ENCODE measurements around the gene EIPR1.

The EIPR1 gene

DNA sequence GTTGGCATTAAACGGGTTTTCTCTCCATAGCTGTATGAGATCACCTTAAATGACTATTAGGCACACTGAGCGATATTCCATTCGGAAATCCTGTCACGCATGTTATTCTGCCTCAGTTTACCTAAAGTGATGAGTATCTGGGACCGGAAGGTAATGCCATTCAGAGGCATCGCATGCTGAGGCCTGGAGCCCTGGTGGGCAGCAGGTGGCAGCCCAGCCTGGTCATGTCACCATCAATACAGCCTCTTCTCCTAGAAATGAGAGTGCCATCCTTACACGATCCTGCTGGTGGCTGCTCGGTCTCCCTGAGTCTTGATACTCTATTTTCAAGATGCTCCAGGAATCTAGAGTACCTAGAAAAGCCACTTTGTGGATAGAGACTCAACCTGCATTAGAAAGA, 119.8 kb downstream of the EIPR1 start:
- H3K9ac ChIP-seq (ENCODE audit: insufficient read length), result no peak overlapping the region
- no peak overlapping the region for H3K27ac ChIP-seq
- no peak for DNase-seq (ENCODE audit: low read depth, low spot score)
- TF ChIP-seq EZH2 (IDR thresholded peaks at IDR 0.05) (no peak), POLR2AphosphoS5 (IDR thresholded peaks at IDR 0.05; ENCODE audit: borderline replicate concordance, low read depth, low read length) (no peak), FOXP2 (optimal IDR thresholded peaks at IDR 0.05; ENCODE audit: control extremely low read depth, extremely low read length, insufficient read depth) (no peak)
- no peaks in the 10 kb centered on the region for H3K9me3 ChIP-seq (ENCODE audit: low read depth, low read length)
- H3K4me3 ChIP-seq, result no peak overlapping the region
- no peaks in the 10 kb centered on the region; the same call in 1 of the 2 replicates for H3K36me3 ChIP-seq (ENCODE audit: insufficient read depth, low read length)

DNA sequence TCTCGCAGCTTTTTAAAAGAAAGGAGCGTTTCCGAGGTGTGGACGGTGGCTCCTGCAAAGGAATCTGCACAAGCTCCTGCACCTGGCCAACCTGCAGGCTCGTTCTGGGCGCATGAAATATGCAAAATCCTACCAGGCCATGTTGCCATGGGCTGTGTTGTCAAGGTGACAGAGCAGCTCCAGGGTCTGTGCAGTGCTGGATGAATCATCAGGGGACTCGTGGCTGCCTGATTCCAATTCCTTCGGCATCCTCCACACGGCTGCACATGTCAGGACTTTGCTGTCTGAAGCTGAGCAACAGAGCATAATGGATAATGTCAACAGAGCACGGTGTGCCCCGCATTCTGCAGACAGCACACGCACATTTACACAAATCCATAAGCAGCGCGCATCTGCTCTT, 120.5 kb downstream of the EIPR1 start:
- Histone ChIP-seq H3K9ac (ENCODE audit: insufficient read length) (no peak overlapping the region), H3K36me3 (ENCODE audit: insufficient read depth, low read length) (no peaks in the 10 kb centered on the region; the same call in 1 of the 2 replicates), H3K9me3 (ENCODE audit: low read depth, low read length) (no peaks in the 10 kb centered on the region), H3K4me3 (no peak overlapping the region), H3K27ac (no peak overlapping the region)
- DNase-seq (ENCODE audit: low read depth, low spot score), result no peak
- TF ChIP-seq POLR2AphosphoS5 (IDR thresholded peaks at IDR 0.05; ENCODE audit: borderline replicate concordance, low read depth, low read length) (no peak), FOXP2 (optimal IDR thresholded peaks at IDR 0.05; ENCODE audit: control extremely low read depth, extremely low read length, insufficient read depth) (no peak), EZH2 (IDR thresholded peaks at IDR 0.05) (no peak)

DNA sequence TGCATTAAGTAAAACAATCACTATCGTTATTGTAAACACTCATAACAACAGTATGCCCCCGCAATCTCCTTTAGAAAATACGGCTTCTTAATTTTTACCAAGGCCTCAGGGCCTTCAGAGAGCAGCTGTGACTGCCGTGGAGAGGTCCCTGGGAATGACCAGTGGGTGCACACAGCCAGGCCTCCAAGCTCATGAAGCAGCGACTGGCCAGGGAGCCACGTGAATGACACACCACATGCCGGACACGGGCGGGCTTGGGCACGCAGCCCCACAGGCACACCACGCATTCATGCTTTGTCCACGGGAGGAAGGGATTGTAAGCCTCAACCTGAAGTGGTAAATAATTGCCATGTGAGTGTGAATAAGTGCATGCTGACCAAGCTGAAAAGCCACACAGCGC, 121.0 kb downstream of the EIPR1 start:
- no peak overlapping the region for H3K4me3 ChIP-seq
- TF ChIP-seq POLR2AphosphoS5 (IDR thresholded peaks at IDR 0.05; ENCODE audit: borderline replicate concordance, low read depth, low read length) (no peak), FOXP2 (optimal IDR thresholded peaks at IDR 0.05; ENCODE audit: control extremely low read depth, extremely low read length, insufficient read depth) (no peak), EZH2 (IDR thresholded peaks at IDR 0.05) (no peak)
- no peak overlapping the region for H3K9ac ChIP-seq (ENCODE audit: insufficient read length)
- no peak for DNase-seq (ENCODE audit: low read depth, low spot score)
- H3K27ac ChIP-seq, result no peak overlapping the region
- no peaks in the 10 kb centered on the region; the same call in 1 of the 2 replicates for H3K36me3 ChIP-seq (ENCODE audit: insufficient read depth, low read length)
- H3K9me3 ChIP-seq (ENCODE audit: low read depth, low read length), result no peaks in the 10 kb centered on the region

GRCh38 chr2:3256157-3256556, 121.5 kb downstream of the EIPR1 start:
- DNase-seq (ENCODE audit: low read depth, low spot score), result no peak
- Histone ChIP-seq H3K4me3 (no peak overlapping the region), H3K9ac (ENCODE audit: insufficient read length) (no peak overlapping the region), H3K27ac (no peak overlapping the region), H3K9me3 (ENCODE audit: low read depth, low read length) (no peaks in the 10 kb centered on the region), H3K36me3 (ENCODE audit: insufficient read depth, low read length) (no peaks in the 10 kb centered on the region; the same call in 1 of the 2 replicates)
- TF ChIP-seq POLR2AphosphoS5 (IDR thresholded peaks at IDR 0.05; ENCODE audit: borderline replicate concordance, low read depth, low read length) (no peak), FOXP2 (optimal IDR thresholded peaks at IDR 0.05; ENCODE audit: control extremely low read depth, extremely low read length, insufficient read depth) (no peak), EZH2 (IDR thresholded peaks at IDR 0.05) (no peak)

GRCh38 chr2:3254442-3254941, 123.1 kb downstream of the EIPR1 start:
- Histone ChIP-seq H3K27ac (no peak overlapping the region), H3K36me3 (ENCODE audit: insufficient read depth, low read length) (no peaks in the 10 kb centered on the region; the same call in 1 of the 2 replicates), H3K9ac (ENCODE audit: insufficient read length) (no peak overlapping the region), H3K4me3 (no peak overlapping the region), H3K9me3 (ENCODE audit: low read depth, low read length) (no peaks in the 10 kb centered on the region)
- TF ChIP-seq POLR2AphosphoS5 (IDR thresholded peaks at IDR 0.05; ENCODE audit: borderline replicate concordance, low read depth, low read length) (no peak), EZH2 (IDR thresholded peaks at IDR 0.05) (no peak), FOXP2 (optimal IDR thresholded peaks at IDR 0.05; ENCODE audit: control extremely low read depth, extremely low read length, insufficient read depth) (no peak)
- no peak for DNase-seq (ENCODE audit: low read depth, low spot score)

GRCh38 chr2:3253913-3254441, 123.6 kb downstream of the EIPR1 start:
- Histone ChIP-seq H3K9me3 (ENCODE audit: low read depth, low read length) (no peaks in the 10 kb centered on the region), H3K9ac (ENCODE audit: insufficient read length) (no peak overlapping the region)

DNA sequence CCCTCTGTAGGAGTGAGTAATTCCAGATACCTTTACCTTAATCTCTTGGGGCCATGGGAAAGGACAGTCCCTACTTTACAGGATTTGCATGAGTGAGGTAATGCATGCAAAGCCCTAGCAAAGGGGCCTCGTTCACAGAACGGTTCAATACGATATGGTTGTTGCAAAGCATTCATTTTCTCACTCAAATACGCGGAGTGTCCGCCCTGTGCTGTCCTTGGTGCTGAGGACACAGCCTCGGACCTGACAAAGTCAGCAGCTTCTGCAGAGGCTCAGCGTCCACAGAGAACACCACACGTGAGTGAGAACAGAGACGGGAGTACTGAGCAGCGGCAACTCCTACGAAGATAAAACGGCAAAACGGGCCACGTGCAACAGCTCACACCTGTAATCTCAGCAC, 125.7 kb downstream of the EIPR1 start:
- H3K9me3 ChIP-seq (ENCODE audit: low read depth, low read length), result no peaks in the 10 kb centered on the region

More at GRCh38 chr2:3253913-3254441, 123.6 kb downstream of the EIPR1 start:
- Histone ChIP-seq H3K4me3 (no peak overlapping the region), H3K36me3 (ENCODE audit: insufficient read depth, low read length) (no peaks in the 10 kb centered on the region; the same call in 1 of the 2 replicates), H3K27ac (no peak overlapping the region)
- no peak for TF ChIP-seq EZH2 (IDR thresholded peaks at IDR 0.05)
- no peak for TF ChIP-seq POLR2AphosphoS5 (IDR thresholded peaks at IDR 0.05; ENCODE audit: borderline replicate concordance, low read depth, low read length)
- TF ChIP-seq FOXP2 (optimal IDR thresholded peaks at IDR 0.05; ENCODE audit: control extremely low read depth, extremely low read length, insufficient read depth), result no peak
- no peak for DNase-seq (ENCODE audit: low read depth, low spot score)

DNA sequence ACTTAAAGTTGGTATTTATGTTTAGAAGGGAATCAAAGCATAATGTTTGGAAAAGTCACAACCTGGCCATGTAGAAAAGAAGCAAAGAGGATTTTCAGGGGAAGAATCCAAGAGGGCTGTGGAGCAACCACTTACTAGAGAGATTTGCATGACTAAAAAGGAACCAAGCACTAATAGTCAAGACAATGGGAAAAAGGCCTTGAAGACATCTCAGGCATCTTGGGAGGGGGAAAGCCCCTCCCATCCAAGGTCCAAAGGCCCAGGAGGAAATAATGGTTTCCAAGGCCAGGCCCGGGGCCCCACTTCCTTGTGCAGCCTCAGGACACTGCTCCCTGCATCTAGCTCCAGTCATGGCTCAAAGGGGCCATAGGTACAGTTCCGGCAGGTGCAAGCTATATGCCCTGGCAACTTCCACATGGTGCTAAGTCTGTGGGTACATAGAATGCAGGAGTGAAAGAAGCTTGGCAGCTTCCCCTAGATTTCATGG, 128.1 kb downstream of the EIPR1 start:
- Histone ChIP-seq H3K9me3 (ENCODE audit: low read depth, low read length) (no peaks in the 10 kb centered on the region), H3K4me3 (no peak overlapping the region), H3K36me3 (ENCODE audit: insufficient read depth, low read length) (no peaks in the 10 kb centered on the region), H3K27ac (no peak overlapping the region), H3K9ac (ENCODE audit: insufficient read length) (no peak overlapping the region)
- TF ChIP-seq FOXP2 (optimal IDR thresholded peaks at IDR 0.05; ENCODE audit: control extremely low read depth, extremely low read length, insufficient read depth), result no peak
- TF ChIP-seq EZH2 (IDR thresholded peaks at IDR 0.05), result no peak
- no peak for TF ChIP-seq POLR2AphosphoS5 (IDR thresholded peaks at IDR 0.05; ENCODE audit: borderline replicate concordance, low read depth, low read length)
- DNase-seq (ENCODE audit: low read depth, low spot score), result no peak

More for the DNA sequence above, 125.7 kb downstream of the EIPR1 start:
- no peak for DNase-seq (ENCODE audit: low read depth, low spot score)
- Histone ChIP-seq H3K4me3 (no peak overlapping the region), H3K36me3 (ENCODE audit: insufficient read depth, low read length) (no peaks in the 10 kb centered on the region; the same call in 1 of the 2 replicates), H3K9ac (ENCODE audit: insufficient read length) (no peak overlapping the region), H3K27ac (no peak overlapping the region)
- TF ChIP-seq POLR2AphosphoS5 (IDR thresholded peaks at IDR 0.05; ENCODE audit: borderline replicate concordance, low read depth, low read length) (no peak), EZH2 (IDR thresholded peaks at IDR 0.05) (no peak), FOXP2 (optimal IDR thresholded peaks at IDR 0.05; ENCODE audit: control extremely low read depth, extremely low read length, insufficient read depth) (no peak)

All from SK-N-MC (cell line).